CD4-positive, alpha-beta T cell treated with Interleukin-1 beta for 1 hour (primary cell): ENCODE data around the gene SRP14.

ENCODE experiments used
- DNase-seq, 2 donors: peaks; one replicate each; pipeline ENCODE4 v3.0.0-alpha.2; 2020 to 2022

The SRP14 gene

DNA sequence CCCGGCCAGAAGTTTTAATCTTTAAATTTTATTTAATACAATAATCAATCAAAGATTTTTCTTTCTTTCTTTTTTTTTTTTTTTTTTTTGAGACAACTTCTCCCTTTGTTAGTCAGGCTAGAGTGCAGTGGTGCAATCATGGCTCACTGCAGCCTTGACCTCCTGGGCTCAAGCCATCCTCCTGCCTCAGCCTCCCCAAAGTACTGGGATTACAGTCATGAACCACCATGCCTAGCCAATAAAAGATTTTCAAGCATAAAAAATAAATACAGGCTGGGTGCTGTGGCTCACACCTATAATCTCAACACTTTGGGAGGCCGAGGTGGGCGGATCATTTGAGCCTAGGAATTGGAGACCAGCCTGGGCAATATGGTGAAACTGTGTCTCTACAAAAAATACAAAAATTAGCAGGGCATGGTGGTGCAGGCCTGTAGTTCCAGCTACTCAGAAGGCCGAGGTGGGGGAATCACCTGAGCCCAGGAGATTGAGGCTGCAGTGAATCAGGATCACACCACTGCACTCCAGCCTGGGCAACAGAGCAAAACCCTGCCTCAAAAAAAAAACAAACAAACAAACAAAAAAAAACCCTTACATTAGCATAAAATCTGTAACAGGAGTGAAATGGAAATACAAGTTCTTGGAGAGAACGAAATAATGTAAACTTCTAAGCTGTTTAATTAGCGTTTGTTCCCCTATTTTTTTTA is 29.1 kb upstream of the SRP14 start:
- DNase-seq, result no peak

DNA sequence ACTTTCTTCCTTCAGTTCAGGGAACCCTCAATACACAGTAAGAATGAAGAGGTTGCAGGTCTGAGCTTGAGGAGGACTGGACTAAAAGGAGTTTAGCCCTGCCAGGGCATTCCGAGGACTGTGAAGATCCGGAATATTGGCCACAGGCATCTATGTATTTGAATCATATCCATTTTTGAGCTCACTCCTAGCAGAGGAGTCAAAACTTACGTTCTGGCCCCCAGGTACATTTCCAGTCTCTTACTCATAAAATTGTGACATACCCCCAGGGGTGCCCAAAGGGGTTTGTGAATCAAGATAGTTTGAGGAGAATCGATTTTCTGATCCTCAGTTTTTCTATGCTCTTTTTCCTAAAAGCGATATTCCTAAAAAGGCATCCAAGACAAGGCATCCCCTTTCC is 27.6 kb upstream of the SRP14 start:
- DNase-seq, result no peak

DNA sequence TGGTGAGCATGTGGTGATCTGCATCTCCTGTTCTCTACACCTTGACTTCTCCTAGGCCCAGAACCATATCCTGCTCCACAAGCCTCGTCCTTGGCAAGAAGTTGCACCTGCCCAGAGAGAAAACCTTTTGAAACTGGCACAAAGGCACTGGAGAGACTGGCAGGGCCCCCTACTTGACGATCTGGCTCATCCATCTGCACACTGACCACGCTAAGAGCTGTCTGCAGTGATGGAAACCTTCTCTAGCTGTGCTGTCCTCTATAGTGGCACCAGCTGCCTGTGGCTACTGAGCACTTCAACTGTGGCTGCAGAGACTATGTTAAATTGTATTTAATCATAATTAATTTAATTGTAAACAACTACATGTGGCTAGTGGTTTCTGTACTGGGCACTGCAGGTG is 26.2 kb upstream of the SRP14 start:
- no peak for DNase-seq

DNA sequence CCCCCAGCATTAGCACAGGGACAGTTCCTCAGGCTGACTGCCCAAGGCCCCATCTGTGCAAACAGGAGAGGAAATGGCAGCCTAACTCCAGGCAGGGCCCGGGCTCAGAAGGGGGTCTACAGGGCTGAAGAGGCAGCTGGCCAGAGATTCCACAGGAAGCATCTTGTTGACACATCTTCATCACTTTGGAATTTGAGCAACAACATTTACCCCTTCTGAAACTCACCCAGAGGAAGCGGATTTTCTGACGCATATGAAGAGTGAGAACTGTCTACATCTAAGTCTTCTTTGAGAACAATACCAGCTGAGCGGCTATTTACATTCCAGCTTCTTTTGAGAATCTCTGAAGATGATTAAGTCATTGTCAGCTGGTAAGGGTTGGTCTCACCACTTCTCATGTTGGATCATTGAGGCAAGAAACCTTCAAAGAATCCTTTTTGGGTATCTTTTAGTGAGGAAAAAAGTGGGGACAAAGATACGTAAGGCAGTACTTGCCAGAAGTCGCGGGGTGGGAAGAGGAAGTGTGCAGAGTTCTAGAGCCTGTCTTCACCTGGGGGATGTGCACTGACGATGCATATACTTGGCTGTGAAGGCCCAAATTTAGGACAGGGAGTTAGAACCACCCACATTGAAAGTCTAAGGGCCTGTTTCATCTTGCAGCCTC is 25.4 kb upstream of the SRP14 start:
- no peak for DNase-seq

DNA sequence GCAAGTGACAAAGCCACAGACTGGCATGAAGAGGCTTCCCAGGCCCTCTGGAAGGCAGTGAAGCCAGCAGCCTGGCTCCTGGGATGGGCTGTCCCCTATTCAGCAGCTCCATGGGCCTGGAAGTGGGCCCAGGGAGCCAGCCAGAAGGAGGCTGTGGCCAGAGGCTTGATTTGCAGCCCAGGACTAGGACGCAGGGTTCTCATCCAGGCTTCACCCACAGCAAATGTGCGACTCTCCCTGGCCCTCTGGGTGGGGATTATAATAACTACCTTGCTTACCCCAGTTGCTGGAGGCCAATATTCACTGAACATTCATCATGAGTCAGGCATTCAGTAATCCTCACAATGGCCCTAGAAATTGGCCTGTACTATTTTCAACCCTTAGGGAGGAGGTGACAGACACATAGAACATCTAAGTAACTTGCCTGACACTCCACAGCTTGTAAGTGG is 24.6 kb upstream of the SRP14 start:
- no peak for DNase-seq

DNA sequence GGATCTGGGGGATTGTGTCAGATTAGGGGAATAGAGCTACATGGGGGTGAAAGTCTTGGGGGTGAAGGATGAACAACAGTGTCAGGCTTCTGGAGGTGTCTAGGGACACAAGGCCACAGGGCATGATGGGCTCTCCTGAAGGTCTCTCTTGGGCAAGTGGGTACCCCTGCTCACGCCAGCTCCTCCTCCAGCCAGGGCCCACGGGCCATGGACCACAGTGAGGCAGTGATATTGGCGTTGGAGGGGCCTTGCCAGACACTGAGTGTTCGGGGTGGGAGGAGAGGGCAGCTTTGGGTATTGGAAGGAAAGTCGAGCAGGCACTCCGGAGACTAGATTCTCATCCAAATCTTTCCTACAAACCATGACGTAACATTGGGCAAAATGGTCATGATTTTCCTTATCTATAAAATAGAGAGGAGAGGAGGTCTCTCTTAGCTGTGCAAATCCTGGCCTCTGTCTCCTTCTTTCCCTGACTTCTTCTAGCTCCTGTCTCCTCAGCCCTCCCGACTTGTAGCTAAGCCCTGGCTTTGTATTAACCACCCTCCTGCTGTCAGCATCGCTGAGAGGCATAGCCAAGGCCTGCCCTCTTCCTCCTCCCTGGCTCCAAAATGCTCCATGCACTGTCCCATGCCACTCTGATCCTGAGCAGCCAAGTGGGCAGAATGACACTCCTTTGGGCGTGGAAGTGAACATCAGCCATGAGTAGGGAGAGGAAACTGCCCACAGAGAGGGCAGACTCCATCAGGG is 24.0 kb upstream of the SRP14 start:
- no peak for DNase-seq

DNA sequence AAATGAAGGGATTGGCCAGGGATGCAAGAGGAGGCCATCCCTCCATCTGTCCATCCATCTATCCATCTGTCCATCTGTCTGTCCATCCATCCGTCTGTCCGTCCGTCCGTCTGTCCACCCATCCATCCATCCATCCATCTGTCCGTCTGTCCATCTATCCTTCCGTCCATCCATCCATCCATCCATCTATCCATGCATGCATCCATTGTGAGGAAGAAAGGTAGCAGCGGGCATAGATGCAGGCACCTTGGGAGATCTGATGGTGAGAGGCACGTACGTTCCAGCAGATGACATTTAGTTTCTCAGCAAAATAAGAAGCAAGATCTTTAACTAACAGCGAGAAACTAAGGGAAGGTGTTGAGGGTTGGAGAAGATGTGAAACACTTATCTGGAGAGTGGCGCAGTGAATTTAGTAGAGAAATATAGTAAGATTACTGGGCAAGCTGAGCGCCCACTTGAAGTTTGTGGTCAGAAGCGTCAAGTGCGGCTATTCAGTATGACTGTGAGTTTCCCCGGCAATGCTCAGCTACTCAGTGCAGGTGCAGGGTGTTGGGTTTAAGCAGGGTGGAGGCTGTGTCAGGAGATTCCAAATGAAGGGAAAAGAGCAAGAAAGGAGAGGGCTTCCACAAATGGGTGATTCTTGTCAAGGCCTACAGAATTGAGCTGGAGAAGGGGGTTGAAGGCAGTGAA is 22.4 kb upstream of the SRP14 start:
- no peak for DNase-seq

DNA sequence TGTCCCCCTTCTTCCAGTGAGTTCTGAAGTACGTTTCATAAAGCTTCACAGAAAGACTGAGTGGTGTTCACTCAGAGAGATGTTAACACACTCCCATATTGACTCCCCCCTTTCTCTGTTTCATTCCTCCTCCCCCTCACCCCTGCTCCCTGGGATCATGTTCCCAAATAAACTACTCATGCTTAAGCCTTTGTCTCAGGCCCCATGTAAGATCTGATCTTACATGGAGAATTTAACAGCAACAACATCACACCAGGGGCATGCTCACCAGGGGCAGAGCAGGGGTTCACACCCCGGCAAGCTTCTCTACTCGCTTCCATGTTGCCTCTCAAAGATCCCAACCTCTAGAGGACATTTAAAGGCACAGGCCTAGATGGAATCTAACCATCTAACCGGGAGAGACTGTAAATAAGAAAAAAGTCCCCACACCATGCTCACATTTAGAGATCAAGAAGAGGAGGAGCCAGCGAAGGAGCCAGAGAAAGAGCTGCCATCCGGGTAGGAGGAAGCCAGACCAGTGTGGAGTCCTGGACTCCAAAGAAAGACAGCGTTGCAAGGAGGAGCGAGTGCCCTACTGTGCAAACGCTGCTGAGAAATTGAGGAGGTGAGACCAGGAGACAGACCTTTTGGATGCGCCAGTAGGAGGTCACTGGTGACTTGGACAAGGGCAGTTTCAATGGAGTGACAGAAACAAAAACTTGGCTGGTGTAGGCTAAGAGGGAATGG is 21.4 kb upstream of the SRP14 start:
- no peak for DNase-seq

DNA sequence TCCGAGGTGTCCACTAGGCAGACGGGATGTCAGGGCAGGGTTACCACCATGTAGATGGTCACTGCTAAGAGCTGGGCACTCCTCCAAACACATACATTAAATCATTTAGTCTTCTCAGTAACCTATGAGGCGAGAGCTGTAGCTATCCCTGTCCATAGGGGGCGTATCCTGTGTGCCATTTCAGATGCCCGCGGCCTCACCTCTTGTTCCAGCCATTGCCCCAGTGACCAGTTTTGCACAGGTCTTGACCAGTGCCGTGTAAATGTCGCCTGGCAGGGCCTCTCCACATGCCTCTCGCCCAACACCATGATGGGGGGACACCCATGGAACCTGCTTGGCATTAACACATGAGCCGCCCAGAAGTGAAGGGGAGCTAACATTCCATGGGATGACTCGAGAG is 20.8 kb upstream of the SRP14 start:
- no peak for DNase-seq

DNA sequence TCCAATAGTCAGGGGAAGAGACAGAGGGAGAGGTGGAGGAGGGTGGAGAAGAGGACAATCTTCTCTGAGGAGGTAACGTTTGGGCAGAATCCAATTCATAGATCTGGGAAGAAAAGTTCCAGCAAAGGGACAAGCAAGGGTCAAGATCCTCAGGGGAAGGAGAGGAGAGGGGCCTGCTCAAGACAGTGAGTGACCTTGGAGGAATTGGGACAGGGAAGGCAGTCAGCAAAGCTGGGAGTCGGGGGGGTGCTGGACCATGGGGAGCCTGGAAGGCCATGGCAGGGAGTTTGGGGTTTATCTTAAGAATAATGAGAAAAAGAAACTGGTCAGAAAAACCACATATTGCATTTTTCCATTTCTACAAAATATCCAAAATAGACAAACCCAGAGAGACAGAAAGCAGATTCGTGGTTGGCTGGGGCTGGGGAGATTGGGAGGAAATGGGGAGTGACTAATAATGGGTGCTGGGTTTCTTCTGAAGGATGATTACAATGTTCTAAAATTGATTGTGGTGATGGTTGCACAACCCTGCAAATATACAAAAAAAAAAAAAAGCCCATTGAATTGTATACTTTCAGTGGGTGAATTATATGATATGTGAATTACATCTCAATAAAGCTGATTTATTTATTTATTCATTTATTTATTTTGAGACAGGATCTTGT is 19.6 kb upstream of the SRP14 start:
- no peak for DNase-seq

DNA sequence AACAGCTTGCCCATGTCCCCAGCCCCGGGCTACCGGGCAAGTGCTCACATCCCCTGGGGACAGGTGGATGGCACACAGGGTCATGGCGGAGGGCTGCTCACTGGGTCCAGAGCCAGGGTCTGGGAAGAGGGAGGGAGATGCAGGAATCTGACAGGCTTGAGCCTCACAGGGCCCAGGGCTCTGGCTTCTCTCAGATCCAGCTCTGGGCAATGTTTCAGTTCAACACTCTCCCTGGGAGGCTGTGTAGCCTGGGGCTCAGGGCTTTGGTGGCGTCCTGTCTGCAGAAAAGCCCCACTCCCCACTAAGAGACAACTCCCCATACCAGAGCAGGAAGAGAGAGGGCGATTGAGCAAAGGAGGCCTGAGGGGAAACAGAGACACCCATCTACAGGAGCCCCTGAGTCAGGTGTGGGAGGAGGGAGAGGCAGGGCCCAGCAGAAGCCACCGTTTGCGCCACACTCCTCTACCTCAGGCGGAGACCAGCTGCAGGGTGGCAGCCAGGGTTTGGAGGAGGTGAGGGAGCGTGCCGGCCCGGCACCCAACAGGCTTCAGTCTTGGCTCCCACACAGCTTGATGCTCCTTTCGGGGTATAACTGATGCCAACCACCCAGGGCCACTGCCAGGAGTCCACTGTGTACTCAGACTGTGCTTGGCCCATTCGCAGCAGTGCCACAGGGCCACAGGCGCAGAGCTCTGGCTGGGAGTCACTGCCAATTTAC is 16.8 kb upstream of the SRP14 start:
- DNase-seq, result no peak

DNA sequence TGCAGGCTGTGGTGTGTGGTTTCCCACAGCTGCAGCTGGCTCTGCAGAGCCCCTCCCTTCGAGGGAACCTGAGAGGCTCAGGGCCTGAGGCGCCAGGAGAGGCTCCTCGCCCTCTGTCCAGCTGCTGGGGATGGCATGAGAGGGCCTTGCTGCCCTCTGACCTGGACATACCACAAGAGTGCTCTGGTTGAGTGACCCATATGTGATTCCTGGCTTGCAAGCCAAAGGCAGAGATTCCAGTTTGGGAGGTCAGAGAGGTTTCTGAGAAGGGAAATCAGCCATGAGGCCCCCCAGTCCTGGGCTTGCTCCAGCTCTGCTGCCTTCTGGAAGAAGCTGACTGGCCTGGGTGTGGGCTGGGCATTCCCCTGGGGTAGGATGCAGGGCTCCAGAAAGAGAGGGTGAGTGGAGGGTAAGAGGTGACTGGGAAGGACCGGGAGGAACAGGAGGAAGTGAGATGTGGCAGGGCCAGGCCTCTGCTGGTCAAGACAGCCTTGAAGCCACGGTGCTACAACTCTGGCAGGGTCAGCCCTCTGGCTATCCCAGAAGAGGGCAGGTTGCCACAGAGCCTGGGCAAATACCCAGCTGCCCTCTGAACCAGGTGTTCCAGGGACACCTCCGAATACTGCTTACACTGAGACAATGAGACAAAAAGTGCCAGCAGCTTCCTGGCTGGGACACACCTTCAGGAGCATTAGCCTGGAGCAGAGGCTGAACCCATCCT is 16.0 kb upstream of the SRP14 start:
- DNase-seq, result peak; percentile 39 to 46

DNA sequence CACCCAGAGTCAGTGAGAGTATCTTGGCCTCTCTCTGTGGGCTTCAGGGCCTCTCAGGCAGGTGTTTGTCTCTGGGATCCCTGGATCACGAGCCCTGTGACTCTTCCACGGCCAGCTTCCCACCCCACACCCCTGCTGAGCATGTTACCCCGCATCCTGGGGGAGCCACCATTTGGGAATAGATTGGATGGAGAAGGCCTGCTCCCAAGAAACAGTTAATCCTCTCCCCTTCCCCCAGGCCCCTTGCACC is 15.5 kb upstream of the SRP14 start:
- DNase-seq, result no peak

DNA sequence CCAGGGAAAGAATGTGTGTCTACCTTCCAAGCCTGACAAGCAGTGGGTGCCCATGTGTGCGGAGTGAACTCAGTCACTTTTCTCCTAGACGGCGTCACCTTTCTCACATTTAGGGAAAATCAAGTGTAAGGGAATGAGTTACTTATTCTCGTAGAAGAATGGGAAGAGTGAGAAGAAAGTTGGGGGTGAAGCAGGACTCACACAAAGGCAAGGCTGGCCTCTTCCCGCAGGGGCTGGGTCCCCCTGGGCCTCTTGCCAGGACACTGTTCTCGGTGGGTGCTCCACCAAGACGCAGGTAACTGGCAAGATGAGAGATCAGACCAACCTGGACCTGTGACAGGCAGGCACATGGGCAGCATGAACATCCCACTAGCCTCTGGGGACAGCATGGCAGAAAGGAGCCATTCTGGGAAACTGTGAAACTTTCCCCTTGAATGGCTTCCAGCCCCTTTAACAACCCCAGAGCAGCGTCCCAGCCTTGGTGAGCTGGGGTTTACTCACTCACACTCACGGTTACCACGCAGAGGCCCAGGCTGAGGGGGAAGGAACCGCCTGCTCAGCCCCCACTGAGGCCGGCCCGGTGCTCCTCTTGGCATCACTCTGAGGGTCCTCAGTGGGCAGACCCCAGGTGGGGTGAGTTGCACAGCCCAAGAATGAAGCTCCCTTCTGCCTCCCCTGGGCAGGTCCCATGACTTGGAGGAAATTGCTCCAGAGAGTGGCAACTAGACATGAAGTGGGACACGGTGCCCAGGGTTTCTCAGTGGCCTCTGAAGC is 15.0 kb upstream of the SRP14 start:
- no peak for DNase-seq

DNA sequence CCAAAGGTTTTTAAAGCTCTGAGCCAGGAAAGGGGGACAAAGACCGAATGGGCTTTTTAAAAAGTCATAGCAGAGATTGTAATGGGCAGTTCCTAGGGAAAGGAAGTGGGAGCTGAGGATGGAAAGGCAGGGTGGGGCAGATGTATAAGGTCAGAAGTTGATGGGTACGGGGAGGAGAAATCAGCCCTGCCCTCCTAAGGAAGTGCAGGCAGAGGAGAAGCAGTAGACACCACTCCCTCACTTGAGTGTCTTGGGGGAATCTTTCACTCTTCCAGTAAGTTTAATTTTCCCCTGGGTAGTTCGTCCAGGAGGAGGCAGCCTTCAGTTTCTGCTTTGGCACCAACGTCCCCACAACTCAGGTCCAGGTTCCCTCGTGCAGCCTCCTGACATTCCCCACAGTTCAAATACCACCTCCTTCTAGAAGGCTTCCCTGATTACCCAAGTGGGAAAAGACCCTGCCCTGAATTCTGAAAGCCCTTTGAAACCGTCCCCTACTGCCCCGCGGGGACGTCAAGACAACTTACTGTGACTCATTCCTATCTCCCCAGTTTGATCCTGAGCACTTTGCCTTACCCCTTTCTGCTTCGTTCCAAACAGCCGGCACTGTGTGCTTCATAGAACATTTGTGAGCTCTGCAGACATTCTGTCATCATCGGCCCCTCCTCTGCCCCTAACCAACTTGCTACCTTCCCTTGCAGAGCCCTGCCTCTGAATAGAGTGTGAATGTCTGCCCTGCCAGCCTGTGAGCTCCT is 14.3 kb upstream of the SRP14 start:
- no peak for DNase-seq

DNA sequence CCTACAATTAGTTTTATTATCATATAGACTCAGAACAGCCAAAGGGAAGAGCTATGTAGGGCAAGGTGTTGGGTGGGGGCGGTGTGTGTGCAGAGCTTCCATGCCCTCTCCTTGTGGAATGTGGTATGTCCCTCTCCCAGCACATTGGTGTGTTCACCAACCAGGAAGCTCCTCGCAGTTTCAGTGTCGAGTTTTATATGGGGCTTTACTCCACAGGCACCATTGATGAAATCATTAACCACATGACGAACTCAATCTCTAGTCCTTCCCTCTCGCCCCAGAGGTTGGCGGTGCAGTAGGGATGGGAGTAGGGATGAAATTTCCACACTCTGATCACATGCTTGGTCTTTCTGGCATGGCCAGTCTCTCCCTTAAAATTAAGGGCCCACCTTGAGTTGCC is 13.6 kb upstream of the SRP14 start:
- no peak for DNase-seq

DNA sequence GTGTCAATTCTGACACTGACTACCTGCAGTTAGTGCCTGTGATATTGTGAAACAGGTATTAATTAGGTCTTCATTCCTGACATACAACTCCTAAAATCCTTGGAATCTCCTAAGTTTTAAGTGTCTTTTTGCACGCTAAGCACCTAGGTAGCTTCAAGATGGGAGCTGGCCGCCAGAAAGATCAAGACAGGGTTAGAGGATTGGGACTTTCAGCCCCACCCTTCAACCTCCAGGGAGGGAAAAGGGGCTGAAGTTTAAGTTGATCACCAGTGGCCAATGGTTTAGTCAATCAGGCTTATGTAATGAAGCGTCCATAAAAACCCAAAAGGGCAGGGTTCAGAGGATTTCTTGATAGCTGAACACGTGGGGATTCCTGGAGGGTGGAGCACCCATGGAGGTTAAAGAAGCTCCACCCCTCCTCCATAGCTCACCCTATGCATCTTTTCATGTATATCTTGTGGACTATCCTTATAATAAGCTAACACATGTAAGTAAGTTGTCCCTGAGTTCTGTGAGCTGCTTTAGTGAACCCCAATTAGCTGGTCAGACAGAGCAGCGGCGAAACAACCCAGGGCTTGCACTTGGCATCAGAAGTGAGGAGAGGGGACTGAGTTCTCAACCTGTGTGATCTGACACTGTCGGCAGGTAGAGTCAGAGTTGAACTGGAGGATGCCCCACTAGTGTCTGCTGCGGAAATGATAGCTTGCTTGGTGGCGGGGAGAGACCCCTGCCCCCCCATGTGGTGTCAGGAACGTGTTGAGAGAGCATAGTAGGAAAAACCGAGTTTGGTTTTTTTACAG is 12.8 kb upstream of the SRP14 start:
- DNase-seq, result no peak

DNA sequence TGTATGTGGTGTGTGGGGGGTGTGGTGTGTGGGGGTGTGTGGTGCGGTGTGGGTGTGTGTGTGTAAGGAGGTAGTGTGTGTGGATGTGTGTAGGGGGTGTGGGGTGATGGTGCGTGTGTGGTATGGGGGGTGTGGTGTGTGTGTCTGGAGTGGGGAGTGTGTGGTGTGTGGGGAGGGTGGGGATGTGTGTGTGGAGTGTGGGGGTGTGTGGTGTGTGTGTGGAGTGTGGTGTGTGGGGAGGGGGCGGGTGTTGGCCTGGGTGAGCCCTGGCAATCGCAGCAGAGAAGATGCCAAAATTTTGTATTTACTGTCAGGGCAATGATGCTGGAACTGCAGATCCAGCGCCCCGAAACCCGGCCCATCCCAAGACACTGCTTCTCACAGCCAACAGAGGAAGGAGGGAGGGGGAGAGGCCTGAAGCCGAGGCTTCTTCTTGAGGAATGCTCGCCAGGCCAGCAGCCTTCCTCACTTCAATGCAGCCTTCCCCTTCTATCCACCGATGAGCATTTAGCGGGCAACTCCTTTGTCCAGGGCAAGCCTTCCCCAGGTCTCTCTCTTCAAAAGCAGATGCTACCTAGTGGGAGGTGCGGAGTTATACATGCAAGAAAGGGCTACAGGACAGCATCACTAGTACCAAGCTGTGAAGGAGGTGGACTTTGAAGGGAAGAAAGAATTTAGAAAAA is 11.9 kb upstream of the SRP14 start:
- DNase-seq, result peak in 1 of 2 donors; percentile 19
